GM12875 (cell line): ENCODE results near the gene CROCC2.

Experiments used
- H3K4me3 ChIP-seq: one replicate; pipeline ENCODE4 v1.5.1; 2011; ENCODE audit warnings: low read depth, low read length, control low read depth
- TF ChIP-seq, protein P1 (sequence below): IDR thresholded peaks from 2 replicates; pipeline ENCODE4 v1.5.1; 2011; ENCODE audit warnings: low read depth, mild to moderate bottlenecking, control low read depth, inconsistent platforms, low read length, moderate library complexity, borderline replicate concordance; ENCODE audit not compliant: insufficient read depth

The CROCC2 gene

DNA sequence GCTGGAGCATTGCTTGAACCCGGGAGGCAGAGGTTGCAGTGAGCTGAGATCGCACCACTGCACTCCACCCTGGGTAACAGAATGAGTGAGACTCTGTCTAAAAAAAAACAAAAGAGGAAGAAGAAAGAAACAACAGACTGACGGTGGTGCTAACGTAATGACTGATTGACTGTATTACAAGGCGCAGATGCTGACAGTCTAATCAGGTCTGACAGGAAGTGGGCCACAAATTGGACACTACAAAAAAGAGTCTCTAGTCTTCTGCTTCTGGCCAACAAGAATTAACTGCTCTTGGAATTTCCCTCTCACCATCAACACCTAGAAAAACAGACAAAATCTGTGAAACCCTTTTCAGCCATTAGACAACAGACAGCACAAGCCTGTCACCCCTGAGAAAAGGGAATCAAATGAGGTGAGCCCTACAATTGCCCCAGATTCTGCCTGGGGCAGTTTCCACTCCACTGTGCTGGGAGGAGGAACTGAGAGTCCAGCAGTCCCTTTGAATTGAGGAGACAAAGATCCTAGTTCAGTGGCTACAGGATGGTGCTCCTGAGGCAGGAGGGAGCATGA lies 135.5 kb downstream of the CROCC2 start:
- H3K4me3 ChIP-seq, result no peak overlapping the region

More for the DNA sequence above, 135.5 kb downstream of the CROCC2 start:
- TF ChIP-seq, protein P1, sequence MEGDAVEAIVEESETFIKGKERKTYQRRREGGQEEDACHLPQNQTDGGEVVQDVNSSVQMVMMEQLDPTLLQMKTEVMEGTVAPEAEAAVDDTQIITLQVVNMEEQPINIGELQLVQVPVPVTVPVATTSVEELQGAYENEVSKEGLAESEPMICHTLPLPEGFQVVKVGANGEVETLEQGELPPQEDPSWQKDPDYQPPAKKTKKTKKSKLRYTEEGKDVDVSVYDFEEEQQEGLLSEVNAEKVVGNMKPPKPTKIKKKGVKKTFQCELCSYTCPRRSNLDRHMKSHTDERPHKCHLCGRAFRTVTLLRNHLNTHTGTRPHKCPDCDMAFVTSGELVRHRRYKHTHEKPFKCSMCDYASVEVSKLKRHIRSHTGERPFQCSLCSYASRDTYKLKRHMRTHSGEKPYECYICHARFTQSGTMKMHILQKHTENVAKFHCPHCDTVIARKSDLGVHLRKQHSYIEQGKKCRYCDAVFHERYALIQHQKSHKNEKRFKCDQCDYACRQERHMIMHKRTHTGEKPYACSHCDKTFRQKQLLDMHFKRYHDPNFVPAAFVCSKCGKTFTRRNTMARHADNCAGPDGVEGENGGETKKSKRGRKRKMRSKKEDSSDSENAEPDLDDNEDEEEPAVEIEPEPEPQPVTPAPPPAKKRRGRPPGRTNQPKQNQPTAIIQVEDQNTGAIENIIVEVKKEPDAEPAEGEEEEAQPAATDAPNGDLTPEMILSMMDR, result no peak
